ENCODE measurements around the gene MAPRE2.
A peak's percentile ranks its signal among the peaks of the same experiment; 100 is the strongest.

Gene MAPRE2

GRCh38 chr18:35155398-35156117 lies 114.3 kb downstream of the MAPRE2 start:
- H3F3A ChIP-seq (ENCODE audit: insufficient read depth, low read length): no peaks in the 10 kb centered on the region
- H3K9me3 ChIP-seq (ENCODE audit: low read length): no peaks in the 10 kb centered on the region
- TF ChIP-seq, protein P1, sequence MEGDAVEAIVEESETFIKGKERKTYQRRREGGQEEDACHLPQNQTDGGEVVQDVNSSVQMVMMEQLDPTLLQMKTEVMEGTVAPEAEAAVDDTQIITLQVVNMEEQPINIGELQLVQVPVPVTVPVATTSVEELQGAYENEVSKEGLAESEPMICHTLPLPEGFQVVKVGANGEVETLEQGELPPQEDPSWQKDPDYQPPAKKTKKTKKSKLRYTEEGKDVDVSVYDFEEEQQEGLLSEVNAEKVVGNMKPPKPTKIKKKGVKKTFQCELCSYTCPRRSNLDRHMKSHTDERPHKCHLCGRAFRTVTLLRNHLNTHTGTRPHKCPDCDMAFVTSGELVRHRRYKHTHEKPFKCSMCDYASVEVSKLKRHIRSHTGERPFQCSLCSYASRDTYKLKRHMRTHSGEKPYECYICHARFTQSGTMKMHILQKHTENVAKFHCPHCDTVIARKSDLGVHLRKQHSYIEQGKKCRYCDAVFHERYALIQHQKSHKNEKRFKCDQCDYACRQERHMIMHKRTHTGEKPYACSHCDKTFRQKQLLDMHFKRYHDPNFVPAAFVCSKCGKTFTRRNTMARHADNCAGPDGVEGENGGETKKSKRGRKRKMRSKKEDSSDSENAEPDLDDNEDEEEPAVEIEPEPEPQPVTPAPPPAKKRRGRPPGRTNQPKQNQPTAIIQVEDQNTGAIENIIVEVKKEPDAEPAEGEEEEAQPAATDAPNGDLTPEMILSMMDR (IDR thresholded peaks at IDR 0.05; ENCODE audit: low read length): no peak
- TF ChIP-seq EZH2 (IDR thresholded peaks at IDR 0.05; ENCODE audit: borderline replicate concordance, low read length): no peak
- H3K27me3 ChIP-seq (ENCODE audit: insufficient read depth, low read length): no peaks in the 10 kb centered on the region
- no peaks in the 10 kb centered on the region for H3K36me3 ChIP-seq (ENCODE audit: insufficient read depth, low read length)
- no peak overlapping the region for H2AFZ ChIP-seq (ENCODE audit: low read length)
- no peaks in the 10 kb centered on the region for H3K9me2 ChIP-seq (ENCODE audit: low read depth, low read length)
- H3K27ac ChIP-seq (ENCODE audit: low read depth, low read length, poor library complexity, severe bottlenecking): no peak overlapping the region
- H4K20me1 ChIP-seq (ENCODE audit: insufficient read depth, low read length): no peaks in the 10 kb centered on the region
- no peak overlapping the region for H3K9ac ChIP-seq (ENCODE audit: low read length)
- H3K4me1 ChIP-seq (ENCODE audit: insufficient read depth, low read length, severe bottlenecking): peaks cover 25% of the 10 kb centered on the region
- no peaks in the 10 kb centered on the region for H3K79me2 ChIP-seq (ENCODE audit: insufficient read depth, low read length)
- no peak overlapping the region for H3K4me2 ChIP-seq (ENCODE audit: low read length)
- no peak overlapping the region for H3K4me3 ChIP-seq (ENCODE audit: low read depth, low read length, poor library complexity, severe bottlenecking)

DNA sequence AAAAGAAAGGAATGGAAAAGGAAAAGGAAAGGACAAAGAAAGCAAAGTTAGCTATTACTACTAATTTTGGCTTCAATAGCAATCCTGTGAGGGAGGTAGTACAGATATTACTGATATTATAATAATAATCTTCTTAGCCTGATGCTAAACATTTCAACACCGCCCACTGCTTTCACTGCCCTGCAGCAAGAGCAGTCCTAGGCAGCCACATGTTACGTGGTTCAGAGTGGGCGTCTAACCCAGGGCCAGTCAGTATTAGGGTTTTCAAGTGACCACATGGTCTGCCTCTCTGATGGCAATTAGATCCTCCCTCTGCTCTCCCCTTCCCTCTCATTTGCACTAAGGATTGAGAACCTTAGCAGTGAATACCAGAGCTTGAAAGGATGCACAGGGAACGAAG lies 116.0 kb downstream of the MAPRE2 start:
- H3K4me1 ChIP-seq (ENCODE audit: insufficient read depth, low read length, severe bottlenecking): peaks cover 25% of the 10 kb centered on the region

GRCh38 chr18:35158728-35159450 lies 117.7 kb downstream of the MAPRE2 start:
- TF ChIP-seq, protein P1 (IDR thresholded peaks at IDR 0.05; ENCODE audit: low read length): no peak
- no peak for TF ChIP-seq EZH2 (IDR thresholded peaks at IDR 0.05; ENCODE audit: borderline replicate concordance, low read length)
- no peaks in the 10 kb centered on the region for H3K9me3 ChIP-seq (ENCODE audit: low read length)
- no peaks in the 10 kb centered on the region for H3K79me2 ChIP-seq (ENCODE audit: insufficient read depth, low read length)
- H3K9ac ChIP-seq (ENCODE audit: low read length): no peak overlapping the region
- H3K4me2 ChIP-seq (ENCODE audit: low read length): peak overlapping the region; percentile 38; the same call in 1 of the 2 replicates
- H3K27ac ChIP-seq (ENCODE audit: low read depth, low read length, poor library complexity, severe bottlenecking): peak overlapping the region; percentile 62
- H3K27me3 ChIP-seq (ENCODE audit: insufficient read depth, low read length): no peaks in the 10 kb centered on the region
- H2AFZ ChIP-seq (ENCODE audit: low read length): peak overlapping the region; percentile 95; the same call in 1 of the 2 replicates
- H3K9me2 ChIP-seq (ENCODE audit: low read depth, low read length): no peaks in the 10 kb centered on the region
- peaks cover 20% of the 10 kb centered on the region for H3K4me1 ChIP-seq (ENCODE audit: insufficient read depth, low read length, severe bottlenecking)
- H3K36me3 ChIP-seq (ENCODE audit: insufficient read depth, low read length): no peaks in the 10 kb centered on the region
- peak overlapping the region; percentile 9 for H3K4me3 ChIP-seq (ENCODE audit: low read depth, low read length, poor library complexity, severe bottlenecking)
- H4K20me1 ChIP-seq (ENCODE audit: insufficient read depth, low read length): no peaks in the 10 kb centered on the region
- no peaks in the 10 kb centered on the region for H3F3A ChIP-seq (ENCODE audit: insufficient read depth, low read length)

More for the DNA sequence above, 116.0 kb downstream of the MAPRE2 start:
- Histone ChIP-seq H3K36me3 (ENCODE audit: insufficient read depth, low read length) (no peaks in the 10 kb centered on the region), H4K20me1 (ENCODE audit: insufficient read depth, low read length) (no peaks in the 10 kb centered on the region), H3K9ac (ENCODE audit: low read length) (no peak overlapping the region), H3K79me2 (ENCODE audit: insufficient read depth, low read length) (no peaks in the 10 kb centered on the region), H3K9me3 (ENCODE audit: low read length) (no peaks in the 10 kb centered on the region), H3K4me3 (ENCODE audit: low read depth, low read length, poor library complexity, severe bottlenecking) (no peak overlapping the region), H2AFZ (ENCODE audit: low read length) (no peak overlapping the region), H3F3A (ENCODE audit: insufficient read depth, low read length) (no peaks in the 10 kb centered on the region), H3K4me2 (ENCODE audit: low read length) (no peak overlapping the region), H3K27ac (ENCODE audit: low read depth, low read length, poor library complexity, severe bottlenecking) (no peak overlapping the region), H3K27me3 (ENCODE audit: insufficient read depth, low read length) (no peaks in the 10 kb centered on the region), H3K9me2 (ENCODE audit: low read depth, low read length) (no peaks in the 10 kb centered on the region)
- no peak for TF ChIP-seq EZH2 (IDR thresholded peaks at IDR 0.05; ENCODE audit: borderline replicate concordance, low read length)
- TF ChIP-seq, protein P1 (IDR thresholded peaks at IDR 0.05; ENCODE audit: low read length): no peak

All from OCI-LY1 (cell line).